MM.1S (cell line): Measurements from ENCODE around the gene DNAJC5.

Experiments
- DNase-seq: peaks from one replicate; pipeline ENCODE4 v3.0.0-alpha.2; 2015
- H2AFZ ChIP-seq: fragments of 300-600 bp; sonication (generic); 2 replicates; pipeline ENCODE4 v1.6.0; 2016; ENCODE audit warnings: antibody characterized with exemption, low read length
- H3F3A ChIP-seq: fragments of 300-600 bp; sonication (generic); 2 replicates; pipeline ENCODE4 v1.6.1; 2016; ENCODE audit warnings: mild to moderate bottlenecking, antibody characterized with exemption, low read length, moderate library complexity, mixed read lengths; ENCODE audit not compliant: insufficient read depth
- H3K27ac ChIP-seq: fragments of 300-600 bp; sonication (generic); 2 replicates; pipeline ENCODE4 v1.5.1; 2016; ENCODE audit warnings: mild to moderate bottlenecking, low read length
- H3K27me3 ChIP-seq: fragments of 300-600 bp; sonication (generic); replicated peaks from 2 replicates; pipeline ENCODE4 v1.6.0; 2016; ENCODE audit warnings: low read length; ENCODE audit not compliant: insufficient read depth
- H3K36me3 ChIP-seq: fragments of 300-600 bp; sonication (generic); replicated peaks from 2 replicates; pipeline ENCODE4 v1.6.1; 2016; ENCODE audit warnings: mild to moderate bottlenecking, low read length, mixed read lengths; ENCODE audit not compliant: insufficient read depth
- H3K4me1 ChIP-seq: fragments of 300-600 bp; sonication (generic); 2 replicates; pipeline ENCODE4 v1.6.1; 2016; ENCODE audit warnings: low read length, mixed read lengths
- H3K4me2 ChIP-seq: fragments of 300-600 bp; sonication (generic); 2 replicates; pipeline ENCODE4 v1.6.0; 2016; ENCODE audit warnings: low read depth, low read length
- H3K4me3 ChIP-seq: fragments of 300-600 bp; sonication (generic); 2 replicates; pipeline ENCODE4 v1.5.1; 2016; ENCODE audit warnings: low read length, mixed read lengths
- H3K79me2 ChIP-seq: fragments of 300-600 bp; sonication (generic); 2 replicates; pipeline ENCODE4 v1.6.1; 2016; ENCODE audit warnings: mixed run types, low read length, mixed read lengths
- H3K9ac ChIP-seq: fragments of 300-600 bp; sonication (generic); 2 replicates; pipeline ENCODE4 v1.6.1; 2016; ENCODE audit warnings: low read length, mixed read lengths
- H3K9me2 ChIP-seq: fragments of 300-600 bp; sonication (generic); replicated peaks from 2 replicates; pipeline ENCODE4 v1.6.1; 2016; ENCODE audit warnings: mild to moderate bottlenecking, low read length, mixed read lengths; ENCODE audit not compliant: insufficient read depth
- H3K9me3 ChIP-seq: fragments of 300-600 bp; sonication (generic); replicated peaks from 2 replicates; pipeline ENCODE4 v1.6.1; 2016; ENCODE audit warnings: mild to moderate bottlenecking, low read length, mixed read lengths; ENCODE audit not compliant: insufficient read depth
- H4K20me1 ChIP-seq: fragments of 300-600 bp; sonication (generic); 2 replicates; pipeline ENCODE4 v1.6.1; 2016; ENCODE audit warnings: mild to moderate bottlenecking, low read length, moderate library complexity, mixed read lengths; ENCODE audit not compliant: insufficient read depth
- CTCF ChIP-seq: fragments of 300-600 bp; sonication (generic); IDR thresholded peaks from 2 replicates; pipeline ENCODE4 v1.5.1; 2016; ENCODE audit warnings: antibody characterized with exemption, low read length, mixed read lengths
- EZH2 ChIP-seq: fragments of 300-600 bp; sonication (generic); optimal IDR thresholded peaks from 2 replicates; pipeline ENCODE3; 2017; ENCODE audit warnings: low read depth, mild to moderate bottlenecking, antibody characterized with exemption, low read length, mixed read lengths
- EZH2phosphoT487 ChIP-seq: fragments of 300-600 bp; sonication (generic); IDR thresholded peaks from 2 replicates; pipeline ENCODE4 v1.6.1; 2018; ENCODE audit warnings: antibody characterized with exemption, low read length

Gene DNAJC5

GRCh38 chr20:63861365-63861934 is 33.5 kb upstream of the DNAJC5 start, which contains the start of gene ABHD16B:
TSS of gene ABHD16B (plus strand) at chr20:63861498. CDS start at chr20:63861541, 43 bp downstream.
- Histone ChIP-seq H3K4me3 (no peak within 1 kb of the TSS), H3K4me2 (no peak within 1 kb of the TSS), H3K9ac (no peak within 1 kb of the TSS), H3K27ac (no peak within 1 kb of the TSS), H3K4me1 (peaks cover 8% of the 10 kb centered on the region), H3K79me2 (peaks cover 22% of the 10 kb centered on the region), H4K20me1 (no peaks in the 10 kb centered on the region), H3K9me2 (no peaks in the 10 kb centered on the region), H3K27me3 (peaks cover 14% of the 10 kb centered on the region; the same call in 1 of the 2 replicates), H3K36me3 (no peaks in the 10 kb centered on the region), H2AFZ (no peak within 1 kb of the TSS), H3F3A (peaks cover 20% of the 10 kb centered on the region; the same call in 1 of the 2 replicates), H3K9me3 (no peaks in the 10 kb centered on the region)
- DNase-seq: no peak
- TF ChIP-seq EZH2phosphoT487 (no peak), EZH2 (no peak), CTCF (no peak)

- Histone ChIP-seq H3K4me1 (peaks cover 8% of the 10 kb centered on the region), H2AFZ (no peak overlapping the region), H3K4me3 (no peak overlapping the region), H3F3A (peaks cover 20% of the 10 kb centered on the region; the same call in 1 of the 2 replicates), H3K27me3 (peaks cover 14% of the 10 kb centered on the region; the same call in 1 of the 2 replicates), H3K27ac (no peak overlapping the region), H3K4me2 (no peak overlapping the region), H3K9me2 (no peaks in the 10 kb centered on the region), H3K36me3 (no peaks in the 10 kb centered on the region), H3K9ac (no peak overlapping the region), H3K79me2 (peaks cover 30% of the 10 kb centered on the region), H3K9me3 (no peaks in the 10 kb centered on the region), H4K20me1 (no peaks in the 10 kb centered on the region)
- no peak for DNase-seq
- TF ChIP-seq EZH2phosphoT487 (no peak), EZH2 (no peak), CTCF (no peak)
Observed at GRCh38 chr20:63861981-63862901, 32.7 kb upstream of the DNAJC5 start.

- H3K79me2 ChIP-seq: peaks cover 39% of the 10 kb centered on the region
- H3K4me2 ChIP-seq: peak overlapping the region; percentile 96
- TF ChIP-seq CTCF: no peak
- TF ChIP-seq EZH2: no peak
- no peak for TF ChIP-seq EZH2phosphoT487
- no peaks in the 10 kb centered on the region for H3K36me3 ChIP-seq
- H3K27ac ChIP-seq: peak overlapping the region; percentile 70
- H3K9ac ChIP-seq: peak overlapping the region; percentile 63
- no peaks in the 10 kb centered on the region for H3K9me2 ChIP-seq
- peaks cover 8% of the 10 kb centered on the region for H3K4me1 ChIP-seq
- H4K20me1 ChIP-seq: no peaks in the 10 kb centered on the region
- H3K4me3 ChIP-seq: peak overlapping the region; percentile 92
- DNase-seq: no peak
- H2AFZ ChIP-seq: peak overlapping the region; percentile 59
- H3K27me3 ChIP-seq: peaks cover 9% of the 10 kb centered on the region; the same call in 1 of the 2 replicates
- peaks cover 20% of the 10 kb centered on the region; the same call in 1 of the 2 replicates for H3F3A ChIP-seq
- no peaks in the 10 kb centered on the region for H3K9me3 ChIP-seq
Observed at GRCh38 chr20:63863021-63863797, 31.7 kb upstream of the DNAJC5 start.
